Stomach (tissue), 9 donors: Measurements from ENCODE around the gene TMEM131. TPM values are rescaled to one million over a fixed set of nuclear protein-coding genes. Genes with fewer than 3 reads are reported as not detected.

Experiments used
- DNase-seq, 2 donors: peaks; one replicate each; pipeline versions ENCODE4 v3.0.0 to v3.0.0-alpha.2; 2013 to 2019
- H3K27ac ChIP-seq, 5 donors: fragments of 200-600 bp in 4 of 5; sonication (generic) in 4 of 5; one replicate each; pipeline ENCODE4 v1.5.1; 2013 to 2019; ENCODE audit warnings: mild to moderate bottlenecking in 1 of 5, moderate library complexity in 1 of 5
- H3K27me3 ChIP-seq, 3 donors: fragments of 200-600 bp; sonication (generic); one replicate each; pipeline ENCODE4 v1.5.1; 2017 to 2019; ENCODE audit warnings: mixed run types in 1 of 3
- H3K36me3 ChIP-seq, 4 donors: fragments of 200-600 bp; sonication (generic); 1 replicate in 3 of 4; 2 replicates in 1 of 4; pipeline ENCODE4 v1.5.1; 2016 to 2019
- H3K4me1 ChIP-seq, 4 donors: fragments of 200-600 bp; sonication (generic); one replicate each; pipeline ENCODE4 v1.5.1; 2016 to 2019
- H3K4me3 ChIP-seq, 4 donors: fragments of 200-600 bp; sonication (generic) in 3 of 4; one replicate each; pipeline ENCODE4 v1.5.1; 2016 to 2019; ENCODE audit warnings: mild to moderate bottlenecking in 1 of 4
- H3K9me3 ChIP-seq, 4 donors: fragments of 200-600 bp; sonication (generic); one replicate each; pipeline ENCODE4 v1.5.1; 2016 to 2019
- CTCF ChIP-seq, 7 experiments: fragments of 450-650 bp in 4 of 7; fragments of 200-600 bp in 3 of 7; sonication (generic) in 3 of 7; IDR thresholded peaks; one replicate each; pipeline ENCODE4 v1.5.1; 2016 to 2019; ENCODE audit warnings: antibody characterized with exemption in 7 of 7, control low read depth in 2 of 7, mild to moderate bottlenecking in 1 of 7
- EP300 ChIP-seq: sonication (generic); formaldehyde crosslinking; IDR thresholded peaks from one replicate; pipeline ENCODE4 v1.6.1; 2017; ENCODE audit warnings: antibody characterized with exemption
- POLR2A ChIP-seq, 4 donors: fragments of 450-650 bp; IDR thresholded peaks; one replicate each; pipeline ENCODE4 v1.6.1; 2016; ENCODE audit warnings: antibody characterized with exemption in 4 of 4, control low read depth in 2 of 4, mild to moderate bottlenecking in 1 of 4, moderate library complexity in 1 of 4
- POLR2AphosphoS5 ChIP-seq, 3 donors: sonication (generic); formaldehyde crosslinking; IDR thresholded peaks; one replicate each; pipeline ENCODE4 v1.6.1; 2016; ENCODE audit warnings: antibody characterized with exemption in 3 of 3
- WGBS, 5 donors: extraction: QIAGEN DNeasy Blood & Tissue Kit in 3 of 5; methylation state at CpG; one replicate each; pipeline versions ENCODE4 v1.1.5 to v1.1.7; 2013 to 2018; 5-methylcytosine and 5-hydroxymethylcytosine counted together
- intact Hi-C: fragments of 100-400 bp; cut with DNase I; formaldehyde crosslinking; loops from one replicate; pipeline ENCODE4 v1.15.1; 2023; ENCODE audit warnings: low total_unique reads
- polyA plus RNA-seq, 3 donors: library from polyadenylated mRNA; stranded (reverse); fragments of 200-250 nt; gene quantifications; one replicate each; pipeline ENCODE4 v1.2.3, GENCODE V29; 2013
- total RNA-seq, 5 donors: library from RNA; depleted of rRNA; stranded (reverse); fragments of >200 nt; gene quantifications; one replicate each; pipeline versions ENCODE4 v1.1.0 to v1.2.3, GENCODE V29; 2014 to 2016
- donor health status: healthy with polysubstance abuse.
- donor health status: Bipolar disorder and iron deficiency.
- donor health status: healthy.

Gene TMEM131
- total and polyA plus RNA-seq, 8 donors: 4.4 to 119 (median 43.1) TPM

- Histone ChIP-seq H3K27ac (no peak overlapping the region), H3K27me3 (no peaks in the 10 kb centered on the region), H3K4me1 (no peaks in the 10 kb centered on the region), H3K36me3 (peaks cover 8 to 90% (median 88%) of the 10 kb centered on the region in 4 donors), H3K4me3 (no peak overlapping the region), H3K9me3 (no peaks in the 10 kb centered on the region)
- 86 to 97% (median 93%) methylated on average over 6 of the region's 6 CpGs for WGBS, 5 donors
- intact Hi-C loops: no loop called here
- no peak for DNase-seq
- no peak for TF ChIP-seq POLR2A (IDR thresholded peaks at IDR 0.05)
- no peak for TF ChIP-seq POLR2AphosphoS5 (IDR thresholded peaks at IDR 0.05)
- TF ChIP-seq EP300: no peak
- TF ChIP-seq CTCF (IDR thresholded peaks at IDR 0.05): no peak
Measured at GRCh38 chr2:97798416-97798815, 197.3 kb downstream of the TMEM131 start.

- no peak overlapping the region for H3K27ac ChIP-seq
- TF ChIP-seq CTCF (IDR thresholded peaks at IDR 0.05): no peak
- TF ChIP-seq EP300: no peak
- TF ChIP-seq POLR2AphosphoS5 (IDR thresholded peaks at IDR 0.05): no peak
- no peak for TF ChIP-seq POLR2A (IDR thresholded peaks at IDR 0.05)
- no peak for DNase-seq
- H3K4me3 ChIP-seq: no peak overlapping the region
- 58 to 73% (median 66%) methylated on average over 3 of the region's 3 CpGs for WGBS, 5 donors
- intact Hi-C loops: no loop called here
- no peaks in the 10 kb centered on the region for H3K4me1 ChIP-seq
- no peaks in the 10 kb centered on the region for H3K9me3 ChIP-seq
- no peaks in the 10 kb centered on the region for H3K27me3 ChIP-seq
- peaks cover 15 to 90% (median 88%) of the 10 kb centered on the region in 4 donors for H3K36me3 ChIP-seq
Measured at GRCh38 chr2:97797355-97797754, 198.4 kb downstream of the TMEM131 start.

GRCh38 chr2:97796465-97797126 is 199.2 kb downstream of the TMEM131 start:
- H3K4me3 ChIP-seq: no peak overlapping the region
- intact Hi-C loops: no loop called here
- WGBS, 5 donors: 28 to 59% (median 50%) methylated on average over 2 of the region's 2 CpGs
- TF ChIP-seq CTCF (IDR thresholded peaks at IDR 0.05): no peak
- no peak for TF ChIP-seq POLR2A (IDR thresholded peaks at IDR 0.05)
- TF ChIP-seq POLR2AphosphoS5 (IDR thresholded peaks at IDR 0.05): no peak
- DNase-seq: no peak
- no peaks in the 10 kb centered on the region for H3K9me3 ChIP-seq
- H3K27ac ChIP-seq: no peak overlapping the region
- H3K27me3 ChIP-seq: no peaks in the 10 kb centered on the region
- peaks cover 20 to 90% (median 88%) of the 10 kb centered on the region in 4 donors for H3K36me3 ChIP-seq
- H3K4me1 ChIP-seq: no peaks in the 10 kb centered on the region

GRCh38 chr2:97792416-97792815 is 203.3 kb downstream of the TMEM131 start:
- Histone ChIP-seq H3K9me3 (no peaks in the 10 kb centered on the region), H3K27me3 (no peaks in the 10 kb centered on the region), H3K4me3 (no peak overlapping the region), H3K36me3 (peaks cover 15 to 95% (median 91%) of the 10 kb centered on the region in 4 donors), H3K27ac (no peak overlapping the region), H3K4me1 (no peaks in the 10 kb centered on the region)
- no peak for DNase-seq
- TF ChIP-seq EP300 (no peak), CTCF (IDR thresholded peaks at IDR 0.05) (no peak), POLR2A (IDR thresholded peaks at IDR 0.05) (no peak), POLR2AphosphoS5 (IDR thresholded peaks at IDR 0.05) (no peak)
- intact Hi-C loops: no loop called here
- 94 to 97% (median 96%) methylated on average over 9 to 14 of the region's 14 CpGs for whole genome bisulfite sequencing, 5 donors
